Muscle layer of duodenum (tissue), 2 donors: Measurements from ENCODE around the gene IKZF1.

Experiments
- H3K27ac ChIP-seq: one replicate; pipeline ENCODE4 v1.7.0; 2013; ENCODE audit warnings: mild to moderate bottlenecking, low read length
- H3K27me3 ChIP-seq: one replicate; pipeline ENCODE4 v1.7.0; 2013; ENCODE audit warnings: low read depth, mild to moderate bottlenecking, control low read depth, low read length
- H3K36me3 ChIP-seq, 2 donors: one replicate each; pipeline ENCODE4 v1.7.0; 2013; ENCODE audit warnings: low read length in 2 of 2, control low read depth in 1 of 2, mild to moderate bottlenecking in 1 of 2; ENCODE audit not compliant: insufficient read depth in 2 of 2, control insufficient read depth in 1 of 2
- H3K4me1 ChIP-seq, 2 donors: one replicate each; pipeline ENCODE4 v1.7.0; 2013; ENCODE audit warnings: low read length in 2 of 2, mild to moderate bottlenecking in 2 of 2, control low read depth in 1 of 2, moderate library complexity in 1 of 2; ENCODE audit not compliant: insufficient read depth in 2 of 2, control insufficient read depth in 1 of 2
- H3K4me3 ChIP-seq, 2 donors: one replicate each; pipeline ENCODE4 v1.7.0; 2013; ENCODE audit warnings: low read length in 2 of 2, low read depth in 1 of 2, mild to moderate bottlenecking in 1 of 2
- H3K9me3 ChIP-seq, 2 donors: one replicate each; pipeline ENCODE4 v1.7.0; 2013; ENCODE audit warnings: low read length in 2 of 2, control low read depth in 1 of 2, mild to moderate bottlenecking in 1 of 2; ENCODE audit not compliant: control insufficient read depth in 1 of 2
- donor health status: healthy.

IKZF1 gene

DNA sequence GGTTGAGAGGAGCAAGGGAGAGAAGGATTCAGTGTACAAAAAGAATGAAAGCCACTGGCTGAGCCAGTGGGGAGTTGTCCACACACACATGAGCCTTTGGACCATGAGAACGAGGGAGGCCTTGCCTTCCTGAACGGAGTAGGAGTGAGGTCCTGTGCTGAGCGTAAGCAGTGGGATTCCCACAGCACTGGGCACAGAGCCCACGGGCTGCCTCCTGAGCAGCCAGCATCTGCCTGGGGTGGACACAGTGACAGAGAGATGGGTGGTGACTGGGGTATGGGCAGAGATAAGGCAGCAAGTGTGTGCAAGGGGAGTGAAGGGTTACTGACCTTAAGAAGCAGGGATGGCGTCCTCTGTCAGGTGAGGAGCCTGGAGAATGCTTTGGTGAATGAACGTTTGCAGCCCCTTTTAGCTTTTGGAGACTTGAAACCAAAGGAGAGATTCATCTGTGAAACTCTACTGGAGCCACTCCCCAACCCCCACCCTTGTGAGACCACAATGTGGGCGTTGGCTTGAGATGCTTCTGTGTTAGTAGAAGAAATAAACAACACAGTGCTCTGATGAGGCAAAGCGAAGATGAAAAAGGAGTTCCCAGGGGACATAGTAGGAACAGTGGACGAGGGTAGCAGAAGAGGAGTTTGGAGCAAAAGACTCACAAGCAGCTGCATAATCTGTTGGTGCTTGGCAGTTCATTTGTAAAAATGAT is 89.2 kb downstream of the IKZF1 start:
- no peak overlapping the region for H3K4me3 ChIP-seq
- H3K27me3 ChIP-seq: no peaks in the 10 kb centered on the region
- H3K4me1 ChIP-seq: no peaks in the 10 kb centered on the region
- H3K36me3 ChIP-seq: no peaks in the 10 kb centered on the region
- H3K27ac ChIP-seq: no peak overlapping the region
- H3K9me3 ChIP-seq: no peaks in the 10 kb centered on the region

DNA sequence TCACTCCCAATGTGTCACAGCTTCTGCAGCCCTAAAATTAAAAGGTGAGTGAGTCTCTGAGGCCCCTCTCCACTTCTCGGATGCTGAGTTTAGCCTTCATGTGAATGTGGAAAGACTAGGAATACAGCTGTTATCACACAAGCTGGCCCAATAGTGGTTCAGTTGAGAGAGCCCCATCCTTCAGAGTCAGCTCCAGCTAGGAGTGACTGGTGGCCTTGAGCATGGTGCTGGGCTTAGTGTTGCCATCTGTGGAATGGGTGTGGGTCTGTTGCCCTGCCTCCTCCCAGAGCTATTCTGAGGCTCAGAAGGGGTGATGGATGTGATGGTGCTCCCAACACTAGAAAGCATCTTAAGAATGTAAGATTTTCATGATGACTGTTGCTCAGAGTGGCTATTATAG is 89.8 kb downstream of the IKZF1 start:
- H3K36me3 ChIP-seq: no peaks in the 10 kb centered on the region
- no peaks in the 10 kb centered on the region for H3K27me3 ChIP-seq
- no peak overlapping the region for H3K4me3 ChIP-seq
- no peak overlapping the region for H3K27ac ChIP-seq
- no peaks in the 10 kb centered on the region for H3K9me3 ChIP-seq
- no peaks in the 10 kb centered on the region for H3K4me1 ChIP-seq

DNA sequence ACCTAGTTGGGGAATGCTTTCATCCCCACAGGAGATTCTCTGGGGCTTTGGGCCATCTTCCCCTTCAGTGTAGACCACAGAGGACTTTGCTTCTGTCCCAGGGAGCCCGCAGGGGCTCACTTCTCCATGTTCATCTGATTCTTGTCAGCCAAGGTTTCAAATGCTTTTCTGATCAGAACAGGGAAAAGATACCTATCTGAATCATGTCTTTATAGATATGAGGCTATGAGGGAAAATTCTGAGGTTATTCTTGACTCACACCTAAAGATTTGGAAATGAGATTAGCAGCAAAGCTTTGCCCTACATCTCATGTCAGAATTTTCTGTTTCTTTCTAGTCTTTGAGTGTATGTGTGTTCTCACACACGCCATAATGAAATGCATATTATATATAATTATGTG is 92.3 kb downstream of the IKZF1 start:
- no peak overlapping the region for H3K4me3 ChIP-seq
- no peak overlapping the region for H3K27ac ChIP-seq
- H3K36me3 ChIP-seq: no peaks in the 10 kb centered on the region
- no peaks in the 10 kb centered on the region for H3K9me3 ChIP-seq
- peaks cover 4% of the 10 kb centered on the region for H3K27me3 ChIP-seq
- no peaks in the 10 kb centered on the region for H3K4me1 ChIP-seq

DNA sequence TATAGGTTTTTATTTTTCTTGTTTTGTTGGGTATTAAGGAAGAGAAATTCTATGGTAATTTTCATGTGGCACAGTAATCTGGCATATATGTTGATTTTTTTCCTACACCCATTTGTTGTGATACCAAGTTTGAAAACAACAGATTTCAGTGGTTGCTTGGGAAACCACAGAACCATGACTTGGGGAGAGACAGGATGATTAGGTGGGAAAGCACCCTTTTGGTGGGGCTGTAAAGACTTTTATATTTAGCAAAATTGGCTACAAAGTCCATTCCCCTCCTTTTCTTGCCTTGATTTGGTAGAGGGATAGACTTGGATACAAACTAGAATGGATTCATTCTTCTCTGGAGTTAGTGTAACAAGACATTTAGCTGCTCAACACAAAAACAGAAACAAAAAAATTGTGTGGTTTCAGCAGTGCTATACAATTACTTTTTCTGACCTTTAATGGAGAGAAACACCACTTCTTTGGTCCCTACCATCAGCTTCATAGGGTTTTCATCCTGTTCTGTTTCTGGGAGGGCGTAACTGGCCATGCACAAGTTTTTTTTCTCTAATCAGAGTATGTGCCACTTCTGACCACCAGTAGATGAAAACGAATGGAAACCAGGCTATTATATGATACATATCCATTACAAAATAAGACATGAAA is 92.9 kb downstream of the IKZF1 start:
- H3K9me3 ChIP-seq: no peaks in the 10 kb centered on the region
- no peaks in the 10 kb centered on the region for H3K36me3 ChIP-seq
- H3K4me3 ChIP-seq: no peak overlapping the region
- peaks cover 4% of the 10 kb centered on the region for H3K27me3 ChIP-seq
- H3K27ac ChIP-seq: no peak overlapping the region
- no peaks in the 10 kb centered on the region for H3K4me1 ChIP-seq

DNA sequence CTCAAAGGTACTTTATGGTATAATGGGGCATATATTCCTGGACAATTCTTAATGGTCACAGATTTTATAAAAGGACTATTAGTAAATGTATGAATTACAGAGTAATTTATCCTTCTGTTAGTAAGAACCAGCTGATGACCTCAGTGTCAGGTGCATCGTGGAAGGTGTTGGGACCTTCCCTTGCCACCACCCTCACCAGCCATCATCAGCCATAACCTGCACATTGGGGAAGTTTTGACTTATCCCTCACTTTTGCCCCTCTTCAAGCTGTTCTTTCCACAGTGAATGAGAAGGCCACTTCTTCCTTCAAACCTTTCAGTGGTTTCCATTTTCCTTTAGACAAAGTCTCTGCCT is 93.4 kb downstream of the IKZF1 start:
- no peaks in the 10 kb centered on the region for H3K36me3 ChIP-seq
- peaks cover 4% of the 10 kb centered on the region for H3K27me3 ChIP-seq

GRCh38 chr7:50399206-50399605 is 94.7 kb downstream of the IKZF1 start:
- H3K4me3 ChIP-seq: no peak overlapping the region

More for the DNA sequence above, 93.4 kb downstream of the IKZF1 start:
- H3K27ac ChIP-seq: no peak overlapping the region
- no peaks in the 10 kb centered on the region for H3K4me1 ChIP-seq
- no peaks in the 10 kb centered on the region for H3K9me3 ChIP-seq
- no peak overlapping the region for H3K4me3 ChIP-seq

GRCh38 chr7:50399635-50400034 is 95.1 kb downstream of the IKZF1 start:
- no peaks in the 10 kb centered on the region for H3K4me1 ChIP-seq
- no peak overlapping the region for H3K27ac ChIP-seq
- no peaks in the 10 kb centered on the region for H3K9me3 ChIP-seq
- H3K27me3 ChIP-seq: peaks cover 4% of the 10 kb centered on the region
- no peak overlapping the region for H3K4me3 ChIP-seq
- no peaks in the 10 kb centered on the region for H3K36me3 ChIP-seq

More at GRCh38 chr7:50399206-50399605, 94.7 kb downstream of the IKZF1 start:
- Histone ChIP-seq H3K4me1 (no peaks in the 10 kb centered on the region), H3K9me3 (no peaks in the 10 kb centered on the region), H3K36me3 (no peaks in the 10 kb centered on the region), H3K27ac (no peak overlapping the region), H3K27me3 (peaks cover 4% of the 10 kb centered on the region)

- Histone ChIP-seq H3K4me1 (no peaks in the 10 kb centered on the region), H3K27ac (no peak overlapping the region), H3K9me3 (no peaks in the 10 kb centered on the region), H3K27me3 (peaks cover 4% of the 10 kb centered on the region), H3K36me3 (no peaks in the 10 kb centered on the region), H3K4me3 (no peak overlapping the region)
These were observed 95.6 kb downstream of the IKZF1 start for GRCh38 chr7:50400114-50400513.

- Histone ChIP-seq H3K4me1 (no peaks in the 10 kb centered on the region), H3K27ac (no peak overlapping the region), H3K36me3 (no peaks in the 10 kb centered on the region), H3K9me3 (no peaks in the 10 kb centered on the region), H3K4me3 (no peak overlapping the region), H3K27me3 (peaks cover 4% of the 10 kb centered on the region)
These were observed 99.9 kb downstream of the IKZF1 start for GRCh38 chr7:50404392-50404791.

DNA sequence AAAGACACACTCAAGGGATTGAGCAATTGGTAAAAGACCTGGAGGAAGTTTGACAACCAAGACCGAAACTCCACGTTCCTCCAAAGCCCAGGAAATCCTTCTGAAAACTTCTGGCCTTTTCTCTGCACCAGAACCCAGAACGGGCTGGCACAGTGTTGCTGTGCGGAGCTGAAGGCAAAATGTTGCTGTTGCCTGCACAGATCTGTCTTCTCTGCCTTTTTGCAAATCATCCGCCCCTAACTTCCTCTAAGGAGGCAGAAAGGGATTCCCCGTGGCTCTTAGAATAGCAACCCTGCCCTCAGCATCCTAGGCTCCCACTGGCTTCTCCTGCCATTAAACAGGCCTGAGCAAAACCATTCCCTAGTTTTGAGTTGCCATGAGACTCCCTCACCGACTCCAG is 100.7 kb downstream of the IKZF1 start:
- no peak overlapping the region for H3K4me3 ChIP-seq
- H3K36me3 ChIP-seq: no peaks in the 10 kb centered on the region
- H3K27me3 ChIP-seq: no peaks in the 10 kb centered on the region
- H3K4me1 ChIP-seq: no peaks in the 10 kb centered on the region
- no peaks in the 10 kb centered on the region for H3K9me3 ChIP-seq
- H3K27ac ChIP-seq: no peak overlapping the region

GRCh38 chr7:50406935-50407334 is 102.4 kb downstream of the IKZF1 start:
- H3K4me3 ChIP-seq: no peak overlapping the region
- no peaks in the 10 kb centered on the region for H3K27me3 ChIP-seq
- H3K36me3 ChIP-seq: no peaks in the 10 kb centered on the region
- no peaks in the 10 kb centered on the region for H3K4me1 ChIP-seq
- H3K9me3 ChIP-seq: no peaks in the 10 kb centered on the region
- H3K27ac ChIP-seq: no peak overlapping the region
